ENCODE results near the gene MTMR11.

- TF ChIP-seq, protein P1, sequence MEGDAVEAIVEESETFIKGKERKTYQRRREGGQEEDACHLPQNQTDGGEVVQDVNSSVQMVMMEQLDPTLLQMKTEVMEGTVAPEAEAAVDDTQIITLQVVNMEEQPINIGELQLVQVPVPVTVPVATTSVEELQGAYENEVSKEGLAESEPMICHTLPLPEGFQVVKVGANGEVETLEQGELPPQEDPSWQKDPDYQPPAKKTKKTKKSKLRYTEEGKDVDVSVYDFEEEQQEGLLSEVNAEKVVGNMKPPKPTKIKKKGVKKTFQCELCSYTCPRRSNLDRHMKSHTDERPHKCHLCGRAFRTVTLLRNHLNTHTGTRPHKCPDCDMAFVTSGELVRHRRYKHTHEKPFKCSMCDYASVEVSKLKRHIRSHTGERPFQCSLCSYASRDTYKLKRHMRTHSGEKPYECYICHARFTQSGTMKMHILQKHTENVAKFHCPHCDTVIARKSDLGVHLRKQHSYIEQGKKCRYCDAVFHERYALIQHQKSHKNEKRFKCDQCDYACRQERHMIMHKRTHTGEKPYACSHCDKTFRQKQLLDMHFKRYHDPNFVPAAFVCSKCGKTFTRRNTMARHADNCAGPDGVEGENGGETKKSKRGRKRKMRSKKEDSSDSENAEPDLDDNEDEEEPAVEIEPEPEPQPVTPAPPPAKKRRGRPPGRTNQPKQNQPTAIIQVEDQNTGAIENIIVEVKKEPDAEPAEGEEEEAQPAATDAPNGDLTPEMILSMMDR (IDR thresholded peaks at IDR 0.05): peak in 1 of 3 experiments; percentile 18
- peak; percentile 21 for TF ChIP-seq POLR2A (IDR thresholded peaks at IDR 0.05)
Observed at GRCh38 chr1:149885339-149886120, 51.1 kb downstream of the MTMR11 start.
